GM12874 (cell line): Measurements from ENCODE around the gene VPS37D.

Experiments
- TF ChIP-seq, protein P1 (sequence below): IDR thresholded peaks from 2 replicates; pipeline ENCODE4 v1.5.1; 2011; ENCODE audit warnings: low read depth, mild to moderate bottlenecking, control low read depth, low read length, moderate library complexity; ENCODE audit not compliant: insufficient read depth

The VPS37D gene

DNA sequence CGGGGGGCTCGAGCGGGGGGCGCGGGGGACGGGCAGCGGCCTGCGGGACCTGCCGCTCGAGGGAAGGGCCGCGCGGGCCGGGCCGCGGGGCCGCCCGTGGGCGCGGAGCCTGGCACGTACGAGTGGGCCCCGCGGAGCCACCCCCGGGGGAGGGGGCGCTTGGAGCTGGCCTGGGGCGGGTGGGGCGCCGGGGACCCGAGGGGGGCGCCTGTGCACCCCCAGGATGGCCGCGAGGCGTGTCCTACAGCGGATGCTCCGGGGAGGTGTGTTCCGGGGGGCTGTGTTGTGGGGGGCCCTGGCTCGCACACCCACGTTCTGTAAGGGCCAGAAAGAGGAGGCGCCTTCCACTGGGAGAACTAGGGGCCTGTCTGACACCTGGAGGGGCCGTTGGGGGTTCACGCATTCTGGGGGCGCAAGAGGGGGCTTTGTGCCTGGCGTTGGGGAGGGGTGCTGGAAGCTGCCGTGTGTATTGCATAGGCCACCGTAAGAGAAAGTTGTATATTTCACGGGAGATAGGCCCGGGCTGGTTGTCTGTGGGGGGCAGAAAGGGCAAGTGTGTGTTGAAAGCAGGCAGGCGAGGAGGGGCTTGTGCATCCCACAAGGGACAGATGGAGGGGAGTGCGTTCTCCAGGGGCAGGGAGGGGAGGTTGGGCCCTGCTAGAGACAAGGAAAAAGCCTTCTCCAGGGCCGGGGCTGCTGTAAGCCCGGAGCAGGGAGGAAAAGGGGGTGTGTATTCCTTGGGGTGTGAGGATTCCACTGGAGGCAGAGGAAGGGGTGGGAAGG lies 663 bp downstream of the VPS37D start:
- TF ChIP-seq, protein P1, sequence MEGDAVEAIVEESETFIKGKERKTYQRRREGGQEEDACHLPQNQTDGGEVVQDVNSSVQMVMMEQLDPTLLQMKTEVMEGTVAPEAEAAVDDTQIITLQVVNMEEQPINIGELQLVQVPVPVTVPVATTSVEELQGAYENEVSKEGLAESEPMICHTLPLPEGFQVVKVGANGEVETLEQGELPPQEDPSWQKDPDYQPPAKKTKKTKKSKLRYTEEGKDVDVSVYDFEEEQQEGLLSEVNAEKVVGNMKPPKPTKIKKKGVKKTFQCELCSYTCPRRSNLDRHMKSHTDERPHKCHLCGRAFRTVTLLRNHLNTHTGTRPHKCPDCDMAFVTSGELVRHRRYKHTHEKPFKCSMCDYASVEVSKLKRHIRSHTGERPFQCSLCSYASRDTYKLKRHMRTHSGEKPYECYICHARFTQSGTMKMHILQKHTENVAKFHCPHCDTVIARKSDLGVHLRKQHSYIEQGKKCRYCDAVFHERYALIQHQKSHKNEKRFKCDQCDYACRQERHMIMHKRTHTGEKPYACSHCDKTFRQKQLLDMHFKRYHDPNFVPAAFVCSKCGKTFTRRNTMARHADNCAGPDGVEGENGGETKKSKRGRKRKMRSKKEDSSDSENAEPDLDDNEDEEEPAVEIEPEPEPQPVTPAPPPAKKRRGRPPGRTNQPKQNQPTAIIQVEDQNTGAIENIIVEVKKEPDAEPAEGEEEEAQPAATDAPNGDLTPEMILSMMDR = no peak

DNA sequence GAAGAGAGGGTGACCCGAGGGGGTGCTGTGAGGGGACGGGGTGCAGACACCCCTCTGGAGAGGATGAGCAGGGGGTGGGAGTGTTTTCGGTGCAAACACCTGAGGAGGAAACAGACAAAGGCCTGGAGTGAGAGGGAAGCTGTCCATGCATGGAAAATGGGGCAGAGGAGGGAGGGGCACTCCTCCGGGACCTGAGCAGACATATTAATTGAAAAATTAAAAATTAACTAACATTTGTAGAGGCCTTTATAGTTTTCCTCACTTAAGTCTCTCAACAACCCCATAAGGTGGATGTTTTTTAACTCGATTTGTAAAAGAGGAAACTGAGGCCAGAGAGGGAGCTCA lies 1.2 kb downstream of the VPS37D start:
- TF ChIP-seq, protein P1 = no peak

DNA sequence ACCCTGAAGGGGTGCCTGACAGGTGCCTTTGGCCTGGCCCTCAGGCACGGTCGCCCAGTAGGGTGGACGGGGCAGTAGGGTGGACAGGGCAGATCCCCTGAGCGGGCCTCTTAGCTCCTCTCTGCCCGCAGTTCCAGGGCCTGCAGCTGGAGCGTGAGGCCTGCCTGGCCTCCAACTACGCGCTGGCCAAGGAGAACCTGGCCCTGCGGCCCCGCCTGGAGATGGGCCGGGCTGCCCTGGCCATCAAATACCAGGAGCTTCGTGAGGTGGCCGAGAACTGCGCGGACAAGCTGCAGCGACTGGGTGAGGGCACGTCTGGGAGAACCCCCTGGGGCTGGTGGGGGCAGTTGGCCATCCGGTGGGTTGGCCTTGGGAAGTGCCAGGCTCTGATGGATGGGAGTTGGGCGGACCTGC lies 1.7 kb downstream of the VPS37D start:
- TF ChIP-seq, protein P1 = no peak

DNA sequence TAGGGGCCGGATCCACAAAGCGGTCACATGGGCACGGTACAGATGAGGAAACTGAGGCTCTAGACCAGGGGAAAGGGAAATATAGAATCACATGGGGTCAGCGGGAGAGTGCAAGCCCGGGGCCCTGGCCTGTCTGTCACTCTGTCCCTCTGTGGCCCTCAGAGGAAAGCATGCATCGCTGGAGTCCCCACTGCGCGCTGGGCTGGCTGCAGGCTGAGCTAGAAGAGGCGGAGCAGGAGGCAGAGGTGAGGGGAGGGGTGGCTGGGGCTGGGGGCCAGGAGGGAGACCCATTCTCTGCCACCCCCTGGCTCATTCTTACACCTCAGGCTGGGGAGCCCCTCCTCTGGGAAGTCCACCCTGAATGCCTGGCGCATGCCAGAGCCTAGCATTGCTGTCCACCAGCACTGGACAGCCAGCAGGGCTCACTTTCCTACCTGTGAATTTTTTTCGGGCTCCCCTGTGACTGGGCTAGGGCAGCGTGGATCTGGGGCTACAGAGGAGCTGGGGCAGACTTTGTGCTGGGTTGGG lies 2.3 kb downstream of the VPS37D start:
- TF ChIP-seq, protein P1 = no peak

DNA sequence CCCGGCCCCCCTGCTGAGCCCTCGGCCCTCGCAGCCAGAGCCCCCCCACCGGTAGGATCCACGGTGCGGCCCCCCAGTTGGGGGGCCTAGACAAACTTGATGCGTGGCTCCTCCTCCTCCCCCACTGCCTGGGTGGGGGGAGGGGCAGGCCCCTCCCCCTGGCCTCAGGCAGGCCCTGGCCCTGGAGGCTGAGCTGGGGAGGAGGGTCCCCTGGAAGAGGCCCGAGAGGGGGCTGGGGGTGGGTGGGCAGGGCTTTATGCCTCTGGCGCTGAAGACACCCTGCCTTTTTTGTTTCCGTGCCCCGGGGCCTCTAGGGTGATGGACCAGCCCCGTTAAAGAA lies 3.7 kb downstream of the VPS37D start:
- TF ChIP-seq, protein P1 = no peak

DNA sequence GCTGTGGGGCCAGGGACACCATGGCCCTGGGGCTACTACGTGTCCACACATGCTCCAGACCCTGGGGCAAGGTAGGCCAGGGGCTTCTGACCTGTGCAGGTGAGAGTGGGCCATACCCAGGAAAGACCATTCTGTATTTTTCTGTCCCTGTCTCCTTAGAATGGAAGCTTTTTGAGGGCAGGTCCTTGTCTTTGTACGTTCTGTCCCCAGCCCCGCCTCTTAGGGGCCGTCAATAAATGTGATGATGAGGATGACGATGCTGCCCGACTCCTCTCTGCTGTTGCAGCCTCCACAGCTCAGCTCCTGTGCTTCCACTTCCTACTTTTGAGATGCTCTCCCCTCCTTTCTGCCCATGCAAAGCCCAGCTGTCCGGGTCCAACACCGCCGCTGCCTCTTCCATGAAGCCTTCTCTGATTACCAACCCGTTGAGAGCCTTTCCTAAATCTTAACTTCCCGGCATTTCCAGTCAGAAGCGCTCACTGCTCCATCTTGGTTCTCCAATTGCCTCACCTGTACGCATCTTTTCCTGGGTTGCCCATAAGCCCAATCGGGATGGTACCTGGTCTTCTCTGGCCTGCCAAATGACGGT lies 4.3 kb downstream of the VPS37D start:
- TF ChIP-seq, protein P1 = no peak

DNA sequence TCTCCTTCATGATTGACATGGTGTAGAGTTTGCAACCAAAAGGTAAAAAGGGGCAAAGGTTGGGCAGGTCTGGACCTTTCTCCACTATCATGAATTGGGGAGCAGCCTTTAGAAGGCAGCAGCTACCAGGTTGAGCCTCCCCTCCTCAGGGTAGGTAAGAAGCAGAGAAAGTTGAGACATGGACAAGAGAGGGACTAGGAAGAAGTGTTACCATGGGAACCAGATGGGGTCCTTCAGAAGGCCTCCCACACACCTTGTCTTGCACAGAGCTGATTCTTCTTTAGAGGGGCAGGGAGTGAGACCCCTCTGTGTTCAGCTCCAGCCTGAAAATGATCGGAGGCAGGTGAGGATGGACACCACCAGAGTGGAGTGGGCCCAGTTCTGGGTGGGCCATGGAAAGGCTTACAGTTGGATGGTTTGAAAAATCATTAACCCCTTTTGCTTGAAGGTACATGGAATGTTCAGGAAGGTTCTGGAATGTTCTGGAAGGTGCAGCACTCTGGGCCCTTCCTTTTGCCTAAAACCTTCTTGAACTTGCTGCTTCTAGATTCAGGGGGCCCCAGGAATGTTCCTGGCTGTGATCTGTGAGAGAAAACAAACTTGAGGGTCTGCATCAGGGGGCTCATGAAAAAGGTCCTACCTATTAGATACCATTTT lies 7.0 kb downstream of the VPS37D start:
- TF ChIP-seq, protein P1 = no peak
